Adipocyte (in vitro differentiated cells): ENCODE results near the gene LGALS14.
A peak's percentile ranks its signal among the peaks of the same experiment; 100 is the strongest.
"Not testable (repeated sequence)": the region's sequence is repeated elsewhere in the genome, so short reads cannot be mapped to it uniquely, and the experiment has no call there.

ENCODE experiments used
- DNase-seq: peaks from one replicate; pipeline ENCODE4 v3.0.0-alpha.2; 2015; ENCODE audit warnings: low read depth
- H3K27me3 ChIP-seq: replicated peaks from 2 replicates; pipeline ENCODE4 v1.7.0; 2013; ENCODE audit warnings: mild to moderate bottlenecking, low read length, moderate library complexity; ENCODE audit not compliant: control insufficient read depth, insufficient read depth
- H3K36me3 ChIP-seq: 2 replicates; pipeline ENCODE4 v1.7.0; 2013; ENCODE audit warnings: low read length, mild to moderate bottlenecking, moderate library complexity; ENCODE audit not compliant: control insufficient read depth, insufficient read depth, severe bottlenecking
- H3K4me1 ChIP-seq: 2 replicates; pipeline ENCODE4 v1.7.0; 2013; ENCODE audit warnings: mild to moderate bottlenecking, low read length, moderate library complexity; ENCODE audit not compliant: control insufficient read depth, insufficient read depth
- H3K4me3 ChIP-seq: 2 replicates; pipeline ENCODE4 v1.7.0; 2013; ENCODE audit warnings: mild to moderate bottlenecking, low read length, moderate library complexity
- H3K9ac ChIP-seq: 2 replicates; pipeline ENCODE4 v1.7.0; 2013; ENCODE audit warnings: mild to moderate bottlenecking, low read length, moderate library complexity
- H3K9me3 ChIP-seq: 2 replicates; pipeline ENCODE4 v1.7.0; 2013; ENCODE audit warnings: mild to moderate bottlenecking, low read length, moderate library complexity; ENCODE audit not compliant: control insufficient read depth

Gene LGALS14

GRCh38 chr19:39677961-39678889 is 26.1 kb upstream of the LGALS14 start:
- Histone ChIP-seq H3K27me3 (peaks cover under 1% of the 10 kb centered on the region), H3K4me1 (peaks cover 22% of the 10 kb centered on the region)
- DNase-seq: no peak

GRCh38 chr19:39679056-39679790 is 25.1 kb upstream of the LGALS14 start:
- H3K36me3 ChIP-seq: no peaks in the 10 kb centered on the region
- H3K4me1 ChIP-seq: peaks cover 22% of the 10 kb centered on the region
- H3K9ac ChIP-seq: peak overlapping the region; percentile 61
- peaks cover under 1% of the 10 kb centered on the region for H3K27me3 ChIP-seq
- no peaks in the 10 kb centered on the region for H3K9me3 ChIP-seq
- DNase-seq: no peak
- peak overlapping the region; percentile 55 for H3K4me3 ChIP-seq

More at GRCh38 chr19:39677961-39678889, 26.1 kb upstream of the LGALS14 start:
- no peaks in the 10 kb centered on the region for H3K9me3 ChIP-seq
- H3K4me3 ChIP-seq: peak overlapping the region; percentile 55
- peak overlapping the region; percentile 61 for H3K9ac ChIP-seq
- H3K36me3 ChIP-seq: no peaks in the 10 kb centered on the region

- no peak for DNase-seq
- Histone ChIP-seq H3K4me1 (peaks cover 22% of the 10 kb centered on the region), H3K4me3 (peak overlapping the region; percentile 55), H3K27me3 (peaks cover 6% of the 10 kb centered on the region), H3K36me3 (no peaks in the 10 kb centered on the region), H3K9ac (no peak overlapping the region), H3K9me3 (no peaks in the 10 kb centered on the region)
These were observed 24.5 kb upstream of the LGALS14 start for GRCh38 chr19:39679791-39680168.

GRCh38 chr19:39680593-39680992 is 23.7 kb upstream of the LGALS14 start:
- no peaks in the 10 kb centered on the region for H3K9me3 ChIP-seq
- peaks cover 6% of the 10 kb centered on the region for H3K27me3 ChIP-seq
- no peak overlapping the region for H3K4me3 ChIP-seq
- DNase-seq: no peak
- H3K9ac ChIP-seq: no peak overlapping the region
- peaks cover 22% of the 10 kb centered on the region for H3K4me1 ChIP-seq
- no peaks in the 10 kb centered on the region for H3K36me3 ChIP-seq

- Histone ChIP-seq H3K4me1 (peaks cover 22% of the 10 kb centered on the region), H3K27me3 (peaks cover 6% of the 10 kb centered on the region), H3K9me3 (no peaks in the 10 kb centered on the region), H3K36me3 (no peaks in the 10 kb centered on the region), H3K9ac (no peak overlapping the region), H3K4me3 (no peak overlapping the region)
- DNase-seq: no peak
These were observed 22.9 kb upstream of the LGALS14 start for GRCh38 chr19:39681416-39681815.

GRCh38 chr19:39684267-39684666 is 20.0 kb upstream of the LGALS14 start:
- Histone ChIP-seq H3K36me3 (no peaks in the 10 kb centered on the region), H3K9me3 (no peaks in the 10 kb centered on the region), H3K27me3 (peaks cover 6% of the 10 kb centered on the region), H3K4me3 (no peak overlapping the region), H3K4me1 (peaks cover 5% of the 10 kb centered on the region), H3K9ac (no peak overlapping the region)
- no peak for DNase-seq

GRCh38 chr19:39686739-39687138 is 17.5 kb upstream of the LGALS14 start:
- no peaks in the 10 kb centered on the region for H3K4me1 ChIP-seq
- DNase-seq: no peak
- H3K9me3 ChIP-seq: peaks cover 7% of the 10 kb centered on the region
- peaks cover 6% of the 10 kb centered on the region for H3K27me3 ChIP-seq
- no peak overlapping the region for H3K9ac ChIP-seq
- H3K36me3 ChIP-seq: no peaks in the 10 kb centered on the region
- no peak overlapping the region for H3K4me3 ChIP-seq

- H3K36me3 ChIP-seq, H3K4me3 ChIP-seq, H3K9me3 ChIP-seq, H3K27me3 ChIP-seq, H3K9ac ChIP-seq, H3K4me1 ChIP-seq, DNase-seq: not testable (repeated sequence)
These were observed 15.6 kb upstream of the LGALS14 start for GRCh38 chr19:39688637-39689036.

GRCh38 chr19:39692166-39692565 is 12.1 kb upstream of the LGALS14 start:
- H3K36me3 ChIP-seq: no peaks in the 10 kb centered on the region
- no peak for DNase-seq

GRCh38 chr19:39692822-39693221 is 11.5 kb upstream of the LGALS14 start:
- Histone ChIP-seq H3K36me3 (no peaks in the 10 kb centered on the region), H3K4me1 (no peaks in the 10 kb centered on the region), H3K9ac (no peak overlapping the region), H3K27me3 (no peaks in the 10 kb centered on the region), H3K4me3 (no peak overlapping the region), H3K9me3 (peaks cover 7% of the 10 kb centered on the region)
- DNase-seq: no peak

More at GRCh38 chr19:39692166-39692565, 12.1 kb upstream of the LGALS14 start:
- Histone ChIP-seq H3K4me3 (no peak overlapping the region), H3K9ac (no peak overlapping the region), H3K4me1 (no peaks in the 10 kb centered on the region), H3K27me3 (no peaks in the 10 kb centered on the region), H3K9me3 (peaks cover 7% of the 10 kb centered on the region)

GRCh38 chr19:39695759-39696158 is 8.5 kb upstream of the LGALS14 start:
- Histone ChIP-seq H3K4me1 (no peaks in the 10 kb centered on the region), H3K27me3 (peaks cover 5% of the 10 kb centered on the region), H3K4me3 (no peak overlapping the region), H3K9ac (no peak overlapping the region), H3K36me3 (no peaks in the 10 kb centered on the region), H3K9me3 (no peaks in the 10 kb centered on the region)
- no peak for DNase-seq
